Psoas muscle (tissue), 8 donors: ENCODE data around the gene SNED1. TPM values are rescaled to one million over a fixed set of nuclear protein-coding genes. Genes with fewer than 3 reads are reported as not detected.
"Not testable (repeated sequence)": the region's sequence is repeated elsewhere in the genome, so short reads cannot be mapped to it uniquely, and the experiment has no call there.

Experiments used
- ATAC-seq, 4 donors: fragments of 200-7000 bp; cut with Tn5 transposase; one replicate each; pipeline ENCODE4 v1.9.1; 2020; ENCODE audit warnings: moderate library complexity in 3 of 4, mild to moderate bottlenecking in 2 of 4
- DNase-seq, 2 donors: peaks; one replicate each; pipeline ENCODE4 v3.0.0-alpha.2; 2020
- H3K27ac ChIP-seq: fragments of 200-600 bp; one replicate; pipeline ENCODE4 v1.8.0; 2022
- H3K27me3 ChIP-seq, 3 donors: fragments of 200-600 bp in 1 of 3; one replicate each; pipeline versions ENCODE4 v1.6.1 to v1.8.0; 2013 to 2022; ENCODE audit warnings: low read length in 2 of 3, mild to moderate bottlenecking in 2 of 3, moderate library complexity in 1 of 3; ENCODE audit not compliant: insufficient read depth in 3 of 3
- H3K36me3 ChIP-seq, 2 donors: fragments of 200-600 bp in 1 of 2; one replicate each; pipeline versions ENCODE4 v1.6.1 to v1.8.0; 2013 to 2022; ENCODE audit warnings: low read depth in 1 of 2, mild to moderate bottlenecking in 1 of 2, moderate library complexity in 1 of 2; ENCODE audit not compliant: insufficient read depth in 1 of 2
- H3K4me1 ChIP-seq: fragments of 200-600 bp; one replicate; pipeline ENCODE4 v1.8.0; 2022
- H3K4me3 ChIP-seq: fragments of 200-600 bp; one replicate; pipeline ENCODE4 v1.8.0; 2022; ENCODE audit warnings: mild to moderate bottlenecking
- H3K9me3 ChIP-seq: fragments of 200-600 bp; one replicate; pipeline ENCODE4 v1.8.0; 2022
- WGBS, 3 donors: extraction: QIAGEN DNeasy Blood & Tissue Kit; methylation state at CpG; one replicate each; pipeline versions ENCODE4 v1.1.6 to v1.1.7; 2013; 5-methylcytosine and 5-hydroxymethylcytosine counted together
- intact Hi-C, 2 donors: fragments of 100-400 bp; cut with DNase I; formaldehyde crosslinking; loops; one replicate each; pipeline versions ENCODE4 v1.11.0 to v1.14.2; 2022
- polyA plus RNA-seq, 3 donors: library from polyadenylated mRNA; stranded (reverse); fragments of 200-250 nt; gene quantifications; one replicate each; pipeline ENCODE4 v1.2.3, GENCODE V29; 2013
- total RNA-seq, 4 donors: library from RNA; stranded (reverse); fragmentation: NEBNext Ultra II Directional in 2 of 4; extraction: Animal tissue kit (Norgen Biotek cat#: 25700) in 2 of 4; gene quantifications; one replicate each; pipeline versions ENCODE4 v1.2.1 to v1.2.4, GENCODE V29; 2021 to 2023
- TF ChIP-seq, protein P1 (sequence below): fragments of 200-600 bp; IDR thresholded peaks from one replicate; pipeline ENCODE4 v1.8.0; 2022; ENCODE audit warnings: antibody characterized with exemption
- donor health status: healthy with polysubstance abuse.
- donor health status: DM: no; HTN: no; CAD: no; lungs with moderate emphysema.
- donor health status: Bipolar disorder and iron deficiency.
- donor health status: healthy.
- donor health status: DM: yes; HTN: yes; CAD: no.
- donor health status: DM: no; HTN: no; CAD: no.
- donor health status: DM: no; HTN: no; CAD: no.
- donor health status: DM: yes; HTN: yes; CAD: no.

Gene SNED1
- total and polyA plus RNA-seq, 7 donors: 7.8 to 36.9 (median 9.2) TPM

- Histone ChIP-seq H3K4me1 (peaks cover 27% of the 10 kb centered on the region), H3K9me3 (no peaks in the 10 kb centered on the region), H3K36me3 (peaks cover 3 to 33% of the 10 kb centered on the region in 2 donors), H3K4me3 (peak within 1 kb of the TSS; percentile 81), H3K27me3 (no peaks in the 10 kb centered on the region), H3K27ac (peak within 1 kb of the TSS; percentile 88)
- WGBS, 3 donors: 0 to 1% (median 0%) methylated on average over 52 to 56 of the region's 56 CpGs
- intact Hi-C loops: loop anchor here in 1 of 2 donors (5.0 kb wide), 2 partner anchors 50 to 115 kb away; partner anchors contain the start of gene PPP1R7
- ATAC-seq (peak; percentile 98 to 99 (median 98)), DNase-seq (peak; percentile 88 to 95)
- TF ChIP-seq, protein P1, sequence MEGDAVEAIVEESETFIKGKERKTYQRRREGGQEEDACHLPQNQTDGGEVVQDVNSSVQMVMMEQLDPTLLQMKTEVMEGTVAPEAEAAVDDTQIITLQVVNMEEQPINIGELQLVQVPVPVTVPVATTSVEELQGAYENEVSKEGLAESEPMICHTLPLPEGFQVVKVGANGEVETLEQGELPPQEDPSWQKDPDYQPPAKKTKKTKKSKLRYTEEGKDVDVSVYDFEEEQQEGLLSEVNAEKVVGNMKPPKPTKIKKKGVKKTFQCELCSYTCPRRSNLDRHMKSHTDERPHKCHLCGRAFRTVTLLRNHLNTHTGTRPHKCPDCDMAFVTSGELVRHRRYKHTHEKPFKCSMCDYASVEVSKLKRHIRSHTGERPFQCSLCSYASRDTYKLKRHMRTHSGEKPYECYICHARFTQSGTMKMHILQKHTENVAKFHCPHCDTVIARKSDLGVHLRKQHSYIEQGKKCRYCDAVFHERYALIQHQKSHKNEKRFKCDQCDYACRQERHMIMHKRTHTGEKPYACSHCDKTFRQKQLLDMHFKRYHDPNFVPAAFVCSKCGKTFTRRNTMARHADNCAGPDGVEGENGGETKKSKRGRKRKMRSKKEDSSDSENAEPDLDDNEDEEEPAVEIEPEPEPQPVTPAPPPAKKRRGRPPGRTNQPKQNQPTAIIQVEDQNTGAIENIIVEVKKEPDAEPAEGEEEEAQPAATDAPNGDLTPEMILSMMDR: no peak
Measured at GRCh38 chr2:241102239-241102803, 103.9 kb downstream of the SNED1 start, which contains the start of gene MTERF4. Gene MTERF4, minus strand, starts transcription at chr2:241102287. Its CDS starts 14 bp downstream, at chr2:241102273.

GRCh38 chr2:241103176-241103595 lies 104.8 kb downstream of the SNED1 start:
- Histone ChIP-seq H3K36me3 (peaks cover 3 to 26% of the 10 kb centered on the region in 2 donors), H3K27ac (peak overlapping the region; percentile 88), H3K9me3 (no peaks in the 10 kb centered on the region), H3K27me3 (no peaks in the 10 kb centered on the region), H3K4me1 (peaks cover 27% of the 10 kb centered on the region), H3K4me3 (peak overlapping the region; percentile 81)
- WGBS, 3 donors: 53 to 59% (median 57%) methylated on average over 5 of the region's 5 CpGs
- ATAC-seq: no peak
- intact Hi-C loops: loop anchor here in 1 of 2 donors (5.0 kb wide), 2 partner anchors 49 to 114 kb away; partner anchors contain the start of gene PPP1R7
- no peak for DNase-seq
- TF ChIP-seq, protein P1: no peak

DNA sequence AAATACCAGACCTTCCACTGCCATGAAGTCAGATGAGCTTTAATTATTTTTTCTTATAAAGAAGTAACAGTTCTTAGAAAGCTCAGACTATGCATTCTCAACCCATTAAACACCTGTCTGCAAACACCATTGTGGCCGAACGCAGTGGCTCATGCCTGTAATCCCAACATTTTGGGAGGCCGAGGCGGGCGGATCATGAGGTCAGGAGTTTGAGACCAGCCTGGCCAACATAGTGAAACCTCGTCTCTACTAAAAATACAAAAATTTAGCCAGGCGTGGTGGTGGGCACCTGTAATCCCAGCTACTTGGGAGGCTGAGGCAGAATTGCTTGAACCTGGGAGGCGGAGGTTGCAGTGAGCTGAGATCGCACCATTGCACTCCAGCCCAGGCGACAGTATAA lies 106.2 kb downstream of the SNED1 start:
- not testable (repeated sequence) for ATAC-seq, H3K4me3 ChIP-seq, H3K27ac ChIP-seq, DNase-seq, H3K27me3 ChIP-seq, H3K9me3 ChIP-seq
- WGBS, 3 donors: 92 to 95% (median 93%) methylated on average over 10 of the region's 10 CpGs
- Histone ChIP-seq H3K36me3 (peaks cover 0 to 11% of the 10 kb centered on the region in 2 donors), H3K4me1 (peaks cover 21% of the 10 kb centered on the region)
- intact Hi-C loops: loop anchor here (5.0 kb wide), 3 partner anchors 43 to 113 kb away; partner anchors contain the start of genes PASK (in 1 of the 2) and PPP1R7 (in 1 of the 2)

DNA sequence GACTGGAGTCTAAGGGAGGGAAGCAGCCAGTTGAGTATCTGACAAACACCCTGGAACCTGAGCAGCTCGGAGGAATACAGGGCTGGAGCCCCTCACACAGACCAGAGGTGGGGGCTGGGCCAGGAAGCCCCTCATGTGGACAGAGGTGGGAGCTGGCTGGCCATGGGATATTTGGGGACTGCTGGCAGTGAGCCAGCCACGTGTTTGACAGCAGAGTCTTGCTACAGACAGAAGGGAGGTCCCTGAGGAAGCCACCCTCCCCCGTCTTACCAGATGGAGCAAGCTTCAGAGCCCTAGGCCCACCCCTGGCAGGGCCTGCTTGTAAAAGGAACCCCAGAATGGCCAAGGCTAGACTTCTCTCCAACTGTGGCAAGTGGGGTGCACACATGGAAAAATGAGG lies 107.2 kb downstream of the SNED1 start:
- ATAC-seq (no peak), DNase-seq (no peak)
- peaks cover 16% of the 10 kb centered on the region for H3K4me1 ChIP-seq
- 41 to 50% (median 48%) methylated on average over 3 of the region's 3 CpGs for WGBS, 3 donors
- H3K27ac ChIP-seq: no peak overlapping the region
- TF ChIP-seq, protein P1: no peak
- no peaks in the 10 kb centered on the region for H3K9me3 ChIP-seq
- no peaks in the 10 kb centered on the region for H3K27me3 ChIP-seq
- H3K36me3 ChIP-seq: peaks cover 0 to 1% of the 10 kb centered on the region in 2 donors
- no peak overlapping the region for H3K4me3 ChIP-seq
- intact Hi-C loops: loop anchor here in 1 of 2 donors (5.0 kb wide), 1 partner anchor 42 kb away; the partner anchor contains the start of gene PASK

DNA sequence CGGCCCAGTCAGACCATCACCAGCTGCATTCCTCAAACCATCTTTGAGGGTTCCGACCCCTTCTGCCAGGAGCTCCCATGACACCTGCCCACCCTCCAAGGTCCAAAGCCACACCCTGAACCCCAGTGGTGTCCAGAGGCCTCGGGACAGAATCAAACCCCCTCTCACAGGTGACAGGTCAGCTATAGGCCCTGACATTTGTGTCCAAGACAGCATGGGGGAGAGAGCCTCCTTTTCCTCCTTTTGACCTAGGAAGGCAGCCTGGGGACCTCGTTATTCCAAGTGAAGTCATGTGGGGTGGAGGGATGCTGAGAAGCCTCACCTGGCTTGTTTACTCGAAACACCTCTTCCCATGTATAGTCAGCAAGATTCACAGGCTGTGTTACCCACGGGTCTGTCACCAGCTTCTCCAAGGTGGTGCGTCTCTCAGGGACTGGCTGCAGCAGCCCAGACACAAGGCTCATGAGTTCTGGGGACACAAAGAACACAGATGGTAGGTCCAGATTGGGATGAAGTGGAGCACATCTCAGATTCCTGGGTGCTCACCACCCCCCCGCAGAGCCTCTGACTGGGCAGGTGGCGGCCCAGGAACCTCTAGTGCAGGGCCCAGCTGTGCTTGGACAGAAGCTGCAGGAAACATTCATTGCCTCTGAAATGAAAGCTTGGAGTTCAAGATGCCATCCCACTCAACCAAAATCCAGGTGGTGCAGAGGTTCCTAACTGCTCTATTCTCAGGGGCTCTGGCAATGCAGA lies 108.8 kb downstream of the SNED1 start:
- Histone ChIP-seq H3K4me1 (peaks cover 7% of the 10 kb centered on the region), H3K27ac (no peak overlapping the region), H3K9me3 (no peaks in the 10 kb centered on the region), H3K4me3 (no peak overlapping the region), H3K36me3 (no peaks in the 10 kb centered on the region), H3K27me3 (no peaks in the 10 kb centered on the region)
- 89 to 94% (median 91%) methylated on average over 9 of the region's 9 CpGs for WGBS, 3 donors
- intact Hi-C loops: loop anchor here in 1 of 2 donors (5.0 kb wide), 1 partner anchor 40 kb away; the partner anchor contains the start of gene PASK
- no peak for ATAC-seq
- TF ChIP-seq, protein P1: no peak
- DNase-seq: no peak
